H1 (cell line): Measurements from ENCODE around the gene MAML1. TPM values are rescaled to one million over a fixed set of nuclear protein-coding genes. Genes with fewer than 3 reads are reported as not detected.

Experiments used
- CHD1 ChIP-seq: IDR thresholded peaks from 2 replicates; pipeline ENCODE4 v1.6.1; 2012; ENCODE audit warnings: low read depth, low read length, improper control_type of control experiment
- CHD2 ChIP-seq: IDR thresholded peaks from 2 replicates; pipeline ENCODE4 v1.6.1; 2012; ENCODE audit warnings: low read length, improper control_type of control experiment
- CHD7 ChIP-seq: fragments of 300-600 bp; sonication (generic); IDR thresholded peaks from 2 replicates; pipeline ENCODE4 v1.7.1; 2012; ENCODE audit warnings: low read length, moderate library complexity, mild to moderate bottlenecking, inconsistent platforms; ENCODE audit not compliant: insufficient replicate concordance
- EZH2 ChIP-seq: fragments of 200-600 bp; sonication (generic); IDR thresholded peaks from 2 replicates; pipeline ENCODE4 v1.7.1; 2012; ENCODE audit warnings: low read depth, mild to moderate bottlenecking, moderate library complexity, low read length, inconsistent platforms; ENCODE audit not compliant: severe bottlenecking
- HDAC2 ChIP-seq, 2 experiments: fragments of 300-600 bp in 1 of 2; sonication (generic) in 1 of 2; IDR thresholded peaks; 2 replicates each; pipeline ENCODE4 v1.6.1; 2011 to 2012; ENCODE audit warnings: low read depth in 2 of 2, low read length in 2 of 2, mild to moderate bottlenecking in 2 of 2, moderate library complexity in 2 of 2, borderline replicate concordance in 1 of 2, inconsistent platforms in 1 of 2
- TAF1 ChIP-seq: IDR thresholded peaks from 2 replicates; pipeline ENCODE4 v1.6.1; 2011; ENCODE audit warnings: mild to moderate bottlenecking, low read depth, low read length
- polyA plus RNA-seq, 7 experiments: library from polyadenylated mRNA; depleted of rRNA in 3 of 7; stranded (reverse) in 5 of 7; unstranded in 2 of 7; fragments of >200 nt in 5 of 7; fragments of 200-250 nt in 2 of 7; gene quantifications; 1 replicate in 5 of 7; 2 replicates in 1 of 7; 4 replicates in 1 of 7; pipeline versions ENCODE4 v1.2.1 to v1.2.3, GENCODE V29; 2011 to 2013; ENCODE audit warnings: missing spikeins in 2 of 7, mixed read lengths in 2 of 7
- total RNA-seq: library from RNA; stranded (reverse); fragmentation: NEBNext Ultra II Directional; extraction: Animal tissue kit (Norgen Biotek cat#: 25700); gene quantifications from 2 replicates; pipeline ENCODE4 v1.2.1, GENCODE V29; 2021
- TF ChIP-seq, protein P1 (sequence below): IDR thresholded peaks from 2 replicates; pipeline ENCODE4 v1.6.1; 2012; ENCODE audit warnings: low read length, inconsistent platforms

The MAML1 gene
- total and polyA plus RNA-seq, 2 of the 8 experiments (the other 6 are each of a cell fraction or from before 2014, with no cell fraction given), result 17.1 to 41.9 TPM

- no peak for TF ChIP-seq CHD7
- no peak for TF ChIP-seq TAF1
- TF ChIP-seq EZH2, result no peak
- no peak for TF ChIP-seq CHD1
- TF ChIP-seq, protein P1, sequence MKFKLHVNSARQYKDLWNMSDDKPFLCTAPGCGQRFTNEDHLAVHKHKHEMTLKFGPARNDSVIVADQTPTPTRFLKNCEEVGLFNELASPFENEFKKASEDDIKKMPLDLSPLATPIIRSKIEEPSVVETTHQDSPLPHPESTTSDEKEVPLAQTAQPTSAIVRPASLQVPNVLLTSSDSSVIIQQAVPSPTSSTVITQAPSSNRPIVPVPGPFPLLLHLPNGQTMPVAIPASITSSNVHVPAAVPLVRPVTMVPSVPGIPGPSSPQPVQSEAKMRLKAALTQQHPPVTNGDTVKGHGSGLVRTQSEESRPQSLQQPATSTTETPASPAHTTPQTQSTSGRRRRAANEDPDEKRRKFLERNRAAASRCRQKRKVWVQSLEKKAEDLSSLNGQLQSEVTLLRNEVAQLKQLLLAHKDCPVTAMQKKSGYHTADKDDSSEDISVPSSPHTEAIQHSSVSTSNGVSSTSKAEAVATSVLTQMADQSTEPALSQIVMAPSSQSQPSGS, result no peak
- no peak for TF ChIP-seq HDAC2 (IDR thresholded peaks at IDR 0.05; ENCODE audit: borderline replicate concordance in 1 of 2, low read depth in 2 of 2, low read length in 2 of 2)
- no peak for TF ChIP-seq CHD2
Observed at GRCh38 chr5:179777909-179778308, 45.3 kb downstream of the MAML1 start (continued).
